Astrocyte (in vitro differentiated cells and primary cell): ENCODE measurements around the gene CYB561D1. TPM values are rescaled to one million over a fixed set of nuclear protein-coding genes. Genes with fewer than 3 reads are reported as not detected.

Experiments
- DNase-seq: peaks from one replicate; pipeline ENCODE4 v3.0.0-alpha.2; 2010; ENCODE audit warnings: low read depth
- FAIRE-seq: peaks from 2 replicates; lab custom pipeline; 2011; peaks lifted over from hg19 to GRCh38; lab: Jason Lieb, UNC
- H2AFZ ChIP-seq: 2 replicates; pipeline ENCODE4 v1.6.0; 2012; ENCODE audit warnings: low read depth, low read length, inconsistent platforms
- H3K27ac ChIP-seq: 2 replicates; pipeline ENCODE4 v1.5.1; 2011; ENCODE audit warnings: low read depth, low read length, inconsistent platforms
- H3K27me3 ChIP-seq: 2 replicates; pipeline ENCODE4 v1.6.0; 2011; ENCODE audit warnings: low read length, inconsistent platforms; ENCODE audit not compliant: insufficient read depth
- H3K36me3 ChIP-seq: 2 replicates; pipeline ENCODE4 v1.5.1; 2011; ENCODE audit warnings: low read length, inconsistent platforms; ENCODE audit not compliant: insufficient read depth
- H3K4me1 ChIP-seq: 2 replicates; pipeline ENCODE4 v1.5.1; 2011; ENCODE audit warnings: low read length, inconsistent platforms; ENCODE audit not compliant: insufficient read depth
- H3K4me2 ChIP-seq: 2 replicates; pipeline ENCODE4 v1.6.0; 2012; ENCODE audit warnings: low read length, inconsistent platforms
- H3K4me3 ChIP-seq: 2 replicates; pipeline ENCODE4 v1.5.1; 2011; ENCODE audit warnings: low read depth, mild to moderate bottlenecking, low read length, inconsistent platforms; ENCODE audit not compliant: insufficient read depth
- H3K79me2 ChIP-seq: 2 replicates; pipeline ENCODE4 v1.6.0; 2012; ENCODE audit warnings: mild to moderate bottlenecking, low read length, inconsistent platforms; ENCODE audit not compliant: insufficient read depth
- H3K9ac ChIP-seq: 2 replicates; pipeline ENCODE4 v1.6.0; 2012; ENCODE audit warnings: mild to moderate bottlenecking, low read length, inconsistent platforms
- H3K9me3 ChIP-seq: 2 replicates; pipeline ENCODE4 v1.5.1; 2012; ENCODE audit warnings: low read depth, mild to moderate bottlenecking, low read length, inconsistent platforms; ENCODE audit not compliant: insufficient read depth
- H4K20me1 ChIP-seq: 2 replicates; pipeline ENCODE4 v1.6.0; 2012; ENCODE audit warnings: low read length, inconsistent platforms; ENCODE audit not compliant: insufficient read depth
- H3K27ac Mint-ChIP-seq: one replicate; pipeline ENCODE4 v1.8.0; 2021; ENCODE audit warnings: mild to moderate bottlenecking, mixed read lengths; ENCODE audit not compliant: unreplicated experiment
- H3K27me3 Mint-ChIP-seq: one replicate; pipeline ENCODE4 v1.8.0; 2021; ENCODE audit warnings: low read depth, mixed read lengths; ENCODE audit not compliant: unreplicated experiment
- H3K36me3 Mint-ChIP-seq: one replicate; pipeline ENCODE4 v1.8.0; 2021; ENCODE audit warnings: low read depth, mixed read lengths; ENCODE audit not compliant: unreplicated experiment
- H3K4me1 Mint-ChIP-seq: one replicate; pipeline ENCODE4 v1.8.0; 2021; ENCODE audit warnings: low read depth, mixed read lengths; ENCODE audit not compliant: unreplicated experiment
- H3K4me3 Mint-ChIP-seq: one replicate; pipeline ENCODE4 v1.8.0; 2021; ENCODE audit warnings: mild to moderate bottlenecking, moderate library complexity, mixed read lengths; ENCODE audit not compliant: unreplicated experiment
- H3K9me3 Mint-ChIP-seq: one replicate; pipeline ENCODE4 v1.8.0; 2021; ENCODE audit warnings: mild to moderate bottlenecking, mixed read lengths; ENCODE audit not compliant: unreplicated experiment
- CTCF ChIP-seq: IDR thresholded peaks from 2 replicates; pipeline ENCODE4 v1.5.1; 2011; ENCODE audit warnings: low read depth, mild to moderate bottlenecking, inconsistent platforms, low read length, moderate library complexity; ENCODE audit not compliant: insufficient read depth
- EZH2 ChIP-seq: IDR thresholded peaks from 2 replicates; pipeline ENCODE4 v1.6.1; 2012; ENCODE audit warnings: mild to moderate bottlenecking, low read length, inconsistent platforms; ENCODE audit not compliant: insufficient read depth
- total RNA-seq: library from RNA; stranded (reverse); gene quantifications from 2 replicates; pipeline ENCODE4 v1.2.1, GENCODE V29; 2021

Gene CYB561D1
- total RNA-seq, 1 donor from 2014 or later, result 9.4 TPM

- H3K4me1 Mint-ChIP-seq, result peaks cover 6% of the 10 kb centered on the region
- H3K27me3 Mint-ChIP-seq, result peaks cover 21% of the 10 kb centered on the region
- FAIRE-seq, result no peak
- H3K4me1 ChIP-seq, result peaks cover 13% of the 10 kb centered on the region
- no peaks in the 10 kb centered on the region for H3K36me3 ChIP-seq
- DNase-seq, result no peak
- H3K27ac Mint-ChIP-seq, result no peak overlapping the region
- H3K4me2 ChIP-seq, result no peak overlapping the region
- no peak overlapping the region for H2AFZ ChIP-seq
- H3K4me3 ChIP-seq, result no peak overlapping the region
- H3K4me3 Mint-ChIP-seq, result no peak overlapping the region
- no peaks in the 10 kb centered on the region for H3K9me3 ChIP-seq
- TF ChIP-seq EZH2, result no peak
- no peak for TF ChIP-seq CTCF
- peaks cover 2% of the 10 kb centered on the region for H3K27me3 ChIP-seq
- H3K79me2 ChIP-seq, result peaks cover 15% of the 10 kb centered on the region
- no peaks in the 10 kb centered on the region for H4K20me1 ChIP-seq
- no peak overlapping the region for H3K27ac ChIP-seq
- H3K9me3 Mint-ChIP-seq, result peaks cover 2% of the 10 kb centered on the region
- H3K36me3 Mint-ChIP-seq, result no peaks in the 10 kb centered on the region
- H3K9ac ChIP-seq, result no peak overlapping the region
Measured at GRCh38 chr1:109543283-109543987, 49.5 kb downstream of the CYB561D1 start.

- H3K9me3 Mint-ChIP-seq, result peaks cover 1% of the 10 kb centered on the region
- no peak for TF ChIP-seq CTCF
- no peak for TF ChIP-seq EZH2
- H4K20me1 ChIP-seq, result peaks cover 3% of the 10 kb centered on the region
- no peaks in the 10 kb centered on the region for H3K9me3 ChIP-seq
- no peak overlapping the region for H3K9ac ChIP-seq
- H3K79me2 ChIP-seq, result peaks cover 22% of the 10 kb centered on the region
- no peak overlapping the region for H3K27ac Mint-ChIP-seq
- H3K27me3 ChIP-seq, result peaks cover 2% of the 10 kb centered on the region
- peaks cover 13% of the 10 kb centered on the region for H3K4me1 ChIP-seq
- H3K4me3 Mint-ChIP-seq, result no peak overlapping the region
- H2AFZ ChIP-seq, result no peak overlapping the region
- no peak overlapping the region for H3K4me3 ChIP-seq
- H3K27me3 Mint-ChIP-seq, result peaks cover 20% of the 10 kb centered on the region
- peaks cover 6% of the 10 kb centered on the region for H3K4me1 Mint-ChIP-seq
- FAIRE-seq (no peak), DNase-seq (no peak)
- no peak overlapping the region for H3K4me2 ChIP-seq
- H3K36me3 ChIP-seq, result no peaks in the 10 kb centered on the region
- no peaks in the 10 kb centered on the region for H3K36me3 Mint-ChIP-seq
- no peak overlapping the region for H3K27ac ChIP-seq
Measured at GRCh38 chr1:109543988-109544735, 50.3 kb downstream of the CYB561D1 start.
